Uterus (tissue), 2 donors: Measurements from ENCODE around the gene GALNT4.

ENCODE experiments used
- CTCF ChIP-seq, 4 experiments: fragments of 200-600 bp in 2 of 4; fragments of 450-650 bp in 2 of 4; sonication (generic) in 2 of 4; IDR thresholded peaks; one replicate each; pipeline ENCODE4 v1.5.1; 2016 to 2019; ENCODE audit warnings: antibody characterized with exemption in 4 of 4, mild to moderate bottlenecking in 2 of 4, moderate library complexity in 1 of 4
- POLR2A ChIP-seq, 2 donors: fragments of 450-650 bp; IDR thresholded peaks; one replicate each; pipeline ENCODE4 v1.6.1; 2016; ENCODE audit warnings: antibody characterized with exemption in 2 of 2, mild to moderate bottlenecking in 1 of 2, moderate library complexity in 1 of 2

GRCh38 chr12:89565002-89565401 lies 40.4 kb upstream of the GALNT4 start:
- TF ChIP-seq CTCF (IDR thresholded peaks at IDR 0.05), result no peak
- no peak for TF ChIP-seq POLR2A (IDR thresholded peaks at IDR 0.05)
